Keratinocyte (primary cell): ENCODE data around the gene LONP2.

Experiments used
- CTCF ChIP-seq, 3 experiments: IDR thresholded peaks in 1 of 3; conservative IDR thresholded peaks in 1 of 3; optimal IDR thresholded peaks in 1 of 3; 2 replicates in 2 of 3; 3 replicates in 1 of 3; pipeline versions ENCODE3 to v1.5.1; 2011; ENCODE audit warnings: low read length in 3 of 3, mild to moderate bottlenecking in 3 of 3, moderate library complexity in 2 of 3, control low read depth in 1 of 3, inconsistent platforms in 1 of 3; ENCODE audit not compliant: insufficient read depth in 2 of 3; ENCODE audit errors: extremely low read depth in 1 of 3
- EZH2 ChIP-seq: IDR thresholded peaks from one replicate; pipeline ENCODE4 v1.6.1; 2012; ENCODE audit warnings: inconsistent platforms, mild to moderate bottlenecking, low read length, moderate library complexity

DNA sequence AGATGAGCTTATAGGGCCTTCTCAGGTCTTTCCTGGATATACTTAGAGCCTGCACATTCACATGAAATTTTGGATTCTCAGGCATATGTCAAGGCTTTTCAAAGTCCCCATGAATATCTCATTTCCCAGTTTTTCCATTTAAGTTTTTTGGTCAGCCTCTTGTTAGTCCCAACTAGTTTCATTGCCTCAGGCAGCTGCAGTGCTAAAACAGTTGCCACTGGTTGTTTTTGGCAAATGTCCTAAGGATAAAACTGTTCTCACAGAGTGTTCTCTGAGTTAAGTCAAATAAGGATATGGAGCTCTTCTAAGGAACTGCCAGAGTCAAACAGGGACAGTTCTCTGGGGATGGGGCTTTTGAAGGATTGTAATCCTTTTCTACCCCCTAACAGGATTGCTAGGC lies 43.1 kb downstream of the LONP2 start:
- TF ChIP-seq CTCF (optimal IDR thresholded peaks at IDR 0.05 in 1 of 3, IDR thresholded peaks at IDR 0.05 in 1 of 3, conservative IDR thresholded peaks at IDR 0.05 in 1 of 3; ENCODE audit: extremely low read depth in 1 of 3, insufficient read depth in 2 of 3, low read length in 3 of 3) (no peak), EZH2 (no peak)
